HEK293 (cell line): ENCODE measurements around the gene DPP6.

Source experiments
- CTCF ChIA-PET: fragments of 350-600 bp; formaldehyde crosslinking; extraction: SDS; loops from one replicate; lab custom pipeline; 2021; ENCODE audit warnings: antibody characterized with exemption; lab: Yijun Ruan, JAX
- POLR2A ChIA-PET: fragments of 300-600 bp; formaldehyde crosslinking; extraction: SDS; loops from one replicate; lab custom pipeline; 2020; ENCODE audit warnings: antibody characterized with exemption, inconsistent platforms; lab: Yijun Ruan, JAX
- H3K27ac ChIP-seq: fragments of 200-500 bp; sonication (Bioruptor generic); 2 replicates; pipeline ENCODE4 v1.5.1; 2014; ENCODE audit warnings: low read depth, low read length, control low read depth, inconsistent platforms; ENCODE audit errors: extremely low read depth
- H3K36me3 ChIP-seq, 2 experiments: fragments of 200-500 bp in 1 of 2; sonication (Bioruptor generic) in 1 of 2; 1 replicate in 1 of 2; 2 replicates in 1 of 2; pipeline ENCODE4 v1.5.1; 2014 to 2017; ENCODE audit warnings: inconsistent platforms in 2 of 2, low read length in 2 of 2; ENCODE audit not compliant: control insufficient read depth in 2 of 2, insufficient read depth in 1 of 2
- H3K4me1 ChIP-seq: fragments of 200-500 bp; sonication (Bioruptor generic); 2 replicates; pipeline ENCODE4 v1.5.1; 2014; ENCODE audit warnings: mild to moderate bottlenecking, low read length, inconsistent platforms; ENCODE audit not compliant: control insufficient read depth, insufficient read depth
- H3K4me3 ChIP-seq: 2 replicates; pipeline ENCODE4 v1.5.1; 2011; ENCODE audit warnings: low read depth, mild to moderate bottlenecking, control low read depth, low read length, moderate library complexity
- H3K9me3 ChIP-seq: fragments of 200-500 bp; sonication (Bioruptor generic); 2 replicates; pipeline ENCODE4 v1.5.1; 2014; ENCODE audit warnings: low read depth, low read length, inconsistent platforms; ENCODE audit not compliant: control insufficient read depth, insufficient read depth
- KLF8 ChIP-seq: fragments of 450-650 bp; formaldehyde crosslinking; IDR thresholded peaks from 2 replicates; pipeline ENCODE4 v1.5.1; 2016; ENCODE audit warnings: missing biosample characterization, missing genetic modification characterization
- ZBTB17 ChIP-seq: fragments of 450-650 bp; formaldehyde crosslinking; IDR thresholded peaks from 2 replicates; pipeline ENCODE4 v1.5.1; 2016; ENCODE audit warnings: missing biosample characterization, missing genetic modification characterization
- ZBTB21 ChIP-seq: fragments of 450-650 bp; formaldehyde crosslinking; IDR thresholded peaks from 2 replicates; pipeline ENCODE4 v1.5.1; 2017; ENCODE audit warnings: missing biosample characterization, missing genetic modification characterization
- ZNF19 ChIP-seq: fragments of 450-650 bp; formaldehyde crosslinking; IDR thresholded peaks from 2 replicates; pipeline ENCODE4; 2016; ENCODE audit warnings: missing biosample characterization, missing genetic modification characterization, low read depth
- ZNF354C ChIP-seq: fragments of 450-650 bp; formaldehyde crosslinking; IDR thresholded peaks from 2 replicates; pipeline ENCODE4 v1.5.1; 2016; ENCODE audit warnings: missing biosample characterization, missing genetic modification characterization, low read depth, borderline replicate concordance
- ZNF37A ChIP-seq: fragments of 450-650 bp; IDR thresholded peaks from 2 replicates; pipeline ENCODE4 v1.5.1; 2018; ENCODE audit warnings: missing biosample characterization, missing genetic modification characterization
- ZNF423 ChIP-seq: fragments of 450-650 bp; formaldehyde crosslinking; IDR thresholded peaks from 2 replicates; pipeline ENCODE4 v1.5.1; 2016; ENCODE audit warnings: missing biosample characterization, missing genetic modification characterization
- ZNF555 ChIP-seq: fragments of 450-650 bp; formaldehyde crosslinking; conservative IDR thresholded peaks from 2 replicates; pipeline ENCODE4 v1.5.1; 2017; ENCODE audit warnings: missing biosample characterization, mild to moderate bottlenecking, missing genetic modification characterization, inconsistent platforms
- ZNF791 ChIP-seq: fragments of 450-650 bp; formaldehyde crosslinking; IDR thresholded peaks from 2 replicates; pipeline ENCODE4 v1.5.1; 2016; ENCODE audit warnings: missing biosample characterization, missing genetic modification characterization
- ZSCAN23 ChIP-seq: fragments of 450-650 bp; formaldehyde crosslinking; IDR thresholded peaks from 2 replicates; pipeline ENCODE4 v1.5.1; 2016; ENCODE audit warnings: missing biosample characterization, missing genetic modification characterization
- TF ChIP-seq, protein P1 (sequence below): fragments of 450-650 bp; formaldehyde crosslinking; IDR thresholded peaks from 2 replicates; pipeline ENCODE4 v1.5.1; 2017; ENCODE audit warnings: missing biosample characterization, missing genetic modification characterization
- TF ChIP-seq, protein P2 (sequence below): fragments of 450-650 bp; formaldehyde crosslinking; IDR thresholded peaks from 2 replicates; pipeline ENCODE4 v1.5.1; 2016; ENCODE audit warnings: missing biosample characterization, missing genetic modification characterization
- TF ChIP-seq, protein P3 (sequence below): fragments of 450-650 bp; formaldehyde crosslinking; IDR thresholded peaks from 2 replicates; pipeline ENCODE4 v1.5.1; 2016; ENCODE audit warnings: missing biosample characterization, missing genetic modification characterization
- TF ChIP-seq, protein P4 (sequence below): fragments of 450-650 bp; formaldehyde crosslinking; IDR thresholded peaks from 2 replicates; pipeline ENCODE4 v1.5.1; 2016; ENCODE audit warnings: missing biosample characterization, missing genetic modification characterization
- TF ChIP-seq, protein P5 (sequence below): fragments of 450-650 bp; formaldehyde crosslinking; IDR thresholded peaks from 2 replicates; pipeline ENCODE4 v1.5.1; 2016; ENCODE audit warnings: missing biosample characterization, missing genetic modification characterization, low read depth

DPP6 gene

DNA sequence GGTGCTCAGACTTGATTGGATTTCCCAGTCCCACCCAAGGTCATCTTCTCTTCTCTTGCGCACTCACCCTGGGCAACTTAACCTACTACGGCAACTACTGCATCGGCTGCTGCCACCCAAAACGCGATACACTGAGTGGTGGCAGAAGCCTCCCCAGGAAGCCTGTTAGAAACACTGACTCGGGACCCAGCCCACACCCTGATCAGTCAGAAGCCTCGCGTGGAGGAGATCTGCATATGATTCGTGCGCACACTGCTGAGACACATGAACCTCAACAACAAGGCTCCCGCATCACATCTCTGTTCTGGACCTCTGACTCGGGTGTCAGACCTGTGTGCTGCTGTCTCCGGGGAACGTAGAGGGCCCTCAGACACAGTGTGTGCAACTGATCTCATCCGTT lies 531.3 kb downstream of the DPP6 start (continued):
- TF ChIP-seq, protein P1, sequence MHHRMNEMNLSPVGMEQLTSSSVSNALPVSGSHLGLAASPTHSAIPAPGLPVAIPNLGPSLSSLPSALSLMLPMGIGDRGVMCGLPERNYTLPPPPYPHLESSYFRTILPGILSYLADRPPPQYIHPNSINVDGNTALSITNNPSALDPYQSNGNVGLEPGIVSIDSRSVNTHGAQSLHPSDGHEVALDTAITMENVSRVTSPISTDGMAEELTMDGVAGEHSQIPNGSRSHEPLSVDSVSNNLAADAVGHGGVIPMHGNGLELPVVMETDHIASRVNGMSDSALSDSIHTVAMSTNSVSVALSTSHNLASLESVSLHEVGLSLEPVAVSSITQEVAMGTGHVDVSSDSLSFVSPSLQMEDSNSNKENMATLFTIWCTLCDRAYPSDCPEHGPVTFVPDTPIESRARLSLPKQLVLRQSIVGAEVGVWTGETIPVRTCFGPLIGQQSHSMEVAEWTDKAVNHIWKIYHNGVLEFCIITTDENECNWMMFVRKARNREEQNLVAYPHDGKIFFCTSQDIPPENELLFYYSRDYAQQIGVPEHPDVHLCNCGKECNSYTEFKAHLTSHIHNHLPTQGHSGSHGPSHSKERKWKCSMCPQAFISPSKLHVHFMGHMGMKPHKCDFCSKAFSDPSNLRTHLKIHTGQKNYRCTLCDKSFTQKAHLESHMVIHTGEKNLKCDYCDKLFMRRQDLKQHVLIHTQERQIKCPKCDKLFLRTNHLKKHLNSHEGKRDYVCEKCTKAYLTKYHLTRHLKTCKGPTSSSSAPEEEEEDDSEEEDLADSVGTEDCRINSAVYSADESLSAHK (tag by site-specific recombination) = no peak
- no peak for TF ChIP-seq ZNF37A (tag by site-specific recombination)
- TF ChIP-seq, protein P2, sequence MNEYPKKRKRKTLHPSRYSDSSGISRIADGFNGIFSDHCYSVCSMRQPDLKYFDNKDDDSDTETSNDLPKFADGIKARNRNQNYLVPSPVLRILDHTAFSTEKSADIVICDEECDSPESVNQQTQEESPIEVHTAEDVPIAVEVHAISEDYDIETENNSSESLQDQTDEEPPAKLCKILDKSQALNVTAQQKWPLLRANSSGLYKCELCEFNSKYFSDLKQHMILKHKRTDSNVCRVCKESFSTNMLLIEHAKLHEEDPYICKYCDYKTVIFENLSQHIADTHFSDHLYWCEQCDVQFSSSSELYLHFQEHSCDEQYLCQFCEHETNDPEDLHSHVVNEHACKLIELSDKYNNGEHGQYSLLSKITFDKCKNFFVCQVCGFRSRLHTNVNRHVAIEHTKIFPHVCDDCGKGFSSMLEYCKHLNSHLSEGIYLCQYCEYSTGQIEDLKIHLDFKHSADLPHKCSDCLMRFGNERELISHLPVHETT (tag by site-specific recombination) = no peak
- TF ChIP-seq, protein P3, sequence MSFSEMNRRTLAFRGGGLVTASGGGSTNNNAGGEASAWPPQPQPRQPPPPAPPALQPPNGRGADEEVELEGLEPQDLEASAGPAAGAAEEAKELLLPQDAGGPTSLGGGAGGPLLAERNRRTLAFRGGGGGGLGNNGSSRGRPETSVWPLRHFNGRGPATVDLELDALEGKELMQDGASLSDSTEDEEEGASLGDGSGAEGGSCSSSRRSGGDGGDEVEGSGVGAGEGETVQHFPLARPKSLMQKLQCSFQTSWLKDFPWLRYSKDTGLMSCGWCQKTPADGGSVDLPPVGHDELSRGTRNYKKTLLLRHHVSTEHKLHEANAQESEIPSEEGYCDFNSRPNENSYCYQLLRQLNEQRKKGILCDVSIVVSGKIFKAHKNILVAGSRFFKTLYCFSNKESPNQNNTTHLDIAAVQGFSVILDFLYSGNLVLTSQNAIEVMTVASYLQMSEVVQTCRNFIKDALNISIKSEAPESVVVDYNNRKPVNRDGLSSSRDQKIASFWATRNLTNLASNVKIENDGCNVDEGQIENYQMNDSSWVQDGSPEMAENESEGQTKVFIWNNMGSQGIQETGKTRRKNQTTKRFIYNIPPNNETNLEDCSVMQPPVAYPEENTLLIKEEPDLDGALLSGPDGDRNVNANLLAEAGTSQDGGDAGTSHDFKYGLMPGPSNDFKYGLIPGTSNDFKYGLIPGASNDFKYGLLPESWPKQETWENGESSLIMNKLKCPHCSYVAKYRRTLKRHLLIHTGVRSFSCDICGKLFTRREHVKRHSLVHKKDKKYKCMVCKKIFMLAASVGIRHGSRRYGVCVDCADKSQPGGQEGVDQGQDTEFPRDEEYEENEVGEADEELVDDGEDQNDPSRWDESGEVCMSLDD (tag by site-specific recombination) = no peak

DNA sequence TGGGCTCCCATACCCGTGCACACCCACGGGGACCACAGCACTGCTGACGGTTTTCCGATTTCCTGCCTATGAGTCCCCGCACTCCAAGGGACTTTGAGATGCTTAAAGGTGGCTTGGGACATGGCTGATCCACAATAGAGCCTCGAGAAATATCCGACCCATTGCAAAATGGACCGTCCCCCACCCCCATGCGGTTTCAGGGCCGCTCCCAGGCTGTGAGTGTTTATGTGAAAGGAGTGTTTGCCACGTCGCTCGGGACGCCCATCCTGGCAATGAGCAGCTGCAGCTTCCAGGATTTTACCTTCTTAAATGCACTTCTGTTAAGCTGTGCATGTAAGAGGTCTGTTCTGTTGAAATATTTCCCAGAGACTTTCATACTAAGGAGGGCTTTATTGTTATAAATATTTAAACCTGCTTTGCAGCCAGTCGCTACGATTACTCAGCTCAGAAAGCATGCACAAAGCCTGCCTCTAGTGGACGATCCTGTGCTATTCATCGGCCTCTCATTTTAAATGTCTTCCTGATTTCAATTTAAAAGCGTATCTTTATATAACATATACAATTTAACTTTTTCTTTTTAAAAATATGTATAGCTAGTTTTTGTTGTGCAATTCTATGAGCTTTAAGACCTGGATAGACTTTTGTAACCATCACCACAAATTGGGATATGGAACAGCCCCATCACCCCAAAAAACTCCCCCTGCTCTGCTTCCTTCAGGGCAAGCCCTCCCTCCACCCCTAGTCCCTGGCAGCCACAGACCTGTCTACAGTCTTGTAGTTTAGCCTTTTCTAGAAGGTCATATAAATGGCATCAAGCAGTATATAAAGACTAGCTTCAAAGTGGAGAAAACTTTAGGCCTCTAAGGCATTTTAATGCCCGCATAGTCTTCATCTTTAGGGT lies 532.4 kb downstream of the DPP6 start:
- TF ChIP-seq ZNF423 (tag by site-specific recombination) = no peak
- TF ChIP-seq, all 188 proteins: peak for 0
- ChIA-PET POLR2A (no interaction called here), CTCF (interaction anchor here (0.9 to 1.6 kb wide), 4 partner anchors 9 to 158 kb away, joined by 3 to 5 read pairs (median 4); no protein-coding TSS in a partner anchor)
- Histone ChIP-seq H3K36me3 (no peaks in the 10 kb centered on the region), H3K4me3 (no peak overlapping the region), H3K27ac (no peak overlapping the region), H3K4me1 (no peaks in the 10 kb centered on the region), H3K9me3 (no peaks in the 10 kb centered on the region)

DNA sequence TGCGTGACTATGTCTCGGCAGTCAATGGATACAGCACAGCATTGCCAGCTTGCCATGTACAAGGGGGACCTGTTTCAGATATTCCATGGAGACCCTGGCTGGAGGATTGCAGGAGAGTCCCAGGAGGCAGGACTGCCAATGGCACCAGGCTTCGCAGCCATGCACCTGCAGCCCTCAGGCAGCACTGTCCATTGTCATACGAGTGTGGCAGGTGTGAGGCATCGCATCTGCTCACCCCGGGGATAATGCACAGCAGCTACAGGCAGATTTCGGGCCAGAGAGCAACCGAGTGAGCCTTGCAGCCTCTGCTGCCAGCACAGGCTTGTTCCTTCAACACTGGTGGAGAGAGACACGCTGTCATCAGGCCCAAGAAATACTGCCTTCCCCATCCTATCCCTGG lies 535.6 kb downstream of the DPP6 start:
- Histone ChIP-seq H3K4me1 (no peaks in the 10 kb centered on the region), H3K36me3 (no peaks in the 10 kb centered on the region), H3K27ac (no peak overlapping the region), H3K4me3 (no peak overlapping the region), H3K9me3 (no peaks in the 10 kb centered on the region)
- ChIA-PET POLR2A (no interaction called here), CTCF (no interaction called here)
- TF ChIP-seq ZNF19 (tag by site-specific recombination) = no peak
- TF ChIP-seq ZBTB21 (tag by site-specific recombination) = no peak
- TF ChIP-seq, protein P4, sequence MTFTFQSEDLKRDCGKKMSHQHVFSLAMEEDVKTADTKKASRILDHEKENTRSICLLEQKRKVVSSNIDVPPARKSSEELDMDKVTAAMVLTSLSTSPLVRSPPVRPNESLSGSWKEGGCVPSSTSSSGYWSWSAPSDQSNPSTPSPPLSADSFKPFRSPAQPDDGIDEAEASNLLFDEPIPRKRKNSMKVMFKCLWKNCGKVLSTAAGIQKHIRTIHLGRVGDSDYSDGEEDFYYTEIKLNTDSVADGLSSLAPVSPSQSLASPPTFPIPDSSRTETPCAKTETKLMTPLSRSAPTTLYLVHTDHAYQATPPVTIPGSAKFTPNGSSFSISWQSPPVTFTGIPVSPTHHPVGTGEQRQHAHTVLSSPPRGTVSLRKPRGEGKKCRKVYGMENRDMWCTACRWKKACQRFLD (tag by site-specific recombination) = no peak
- TF ChIP-seq ZSCAN23 = no peak
- no peak for TF ChIP-seq ZNF354C
- no peak for TF ChIP-seq KLF8
- TF ChIP-seq ZNF555 = no peak
- TF ChIP-seq, protein P3 (tag by site-specific recombination) = no peak
- TF ChIP-seq ZBTB17 (tag by site-specific recombination) = no peak
- TF ChIP-seq, protein P5, sequence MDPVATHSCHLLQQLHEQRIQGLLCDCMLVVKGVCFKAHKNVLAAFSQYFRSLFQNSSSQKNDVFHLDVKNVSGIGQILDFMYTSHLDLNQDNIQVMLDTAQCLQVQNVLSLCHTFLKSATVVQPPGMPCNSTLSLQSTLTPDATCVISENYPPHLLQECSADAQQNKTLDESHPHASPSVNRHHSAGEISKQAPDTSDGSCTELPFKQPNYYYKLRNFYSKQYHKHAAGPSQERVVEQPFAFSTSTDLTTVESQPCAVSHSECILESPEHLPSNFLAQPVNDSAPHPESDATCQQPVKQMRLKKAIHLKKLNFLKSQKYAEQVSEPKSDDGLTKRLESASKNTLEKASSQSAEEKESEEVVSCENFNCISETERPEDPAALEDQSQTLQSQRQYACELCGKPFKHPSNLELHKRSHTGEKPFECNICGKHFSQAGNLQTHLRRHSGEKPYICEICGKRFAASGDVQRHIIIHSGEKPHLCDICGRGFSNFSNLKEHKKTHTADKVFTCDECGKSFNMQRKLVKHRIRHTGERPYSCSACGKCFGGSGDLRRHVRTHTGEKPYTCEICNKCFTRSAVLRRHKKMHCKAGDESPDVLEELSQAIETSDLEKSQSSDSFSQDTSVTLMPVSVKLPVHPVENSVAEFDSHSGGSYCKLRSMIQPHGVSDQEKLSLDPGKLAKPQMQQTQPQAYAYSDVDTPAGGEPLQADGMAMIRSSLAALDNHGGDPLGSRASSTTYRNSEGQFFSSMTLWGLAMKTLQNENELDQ (tag by site-specific recombination) = no peak
- no peak for TF ChIP-seq ZNF791 (tag by site-specific recombination)
